Measurements from ENCODE around the gene ACAA1. TPM values are rescaled to one million over a fixed set of nuclear protein-coding genes. Genes with fewer than 3 reads are reported as not detected.
"Not testable (repeated sequence)": the region's sequence is repeated elsewhere in the genome, so short reads cannot be mapped to it uniquely, and the experiment has no call there.

Gene ACAA1
- total and polyA plus RNA-seq, 2 of the 13 experiments (the other 11 are each of a cell fraction or from before 2014, with no cell fraction given), result 60.8 to 188 TPM

- POLR2A ChIA-PET, result interaction anchor here (1.1 to 7.0 kb wide), 5 partner anchors 9 to 208 kb away, joined by 4 to 179 read pairs (median 4); partner anchors contain the start of gene OXSR1
- CTCF ChIA-PET (ENCODE audit: low intra/inter-chr PET ratio, low total read pairs); H3K27me3 ChIP-seq (ENCODE audit: control insufficient read depth in 1 of 2, insufficient read depth in 2 of 2, low read length in 2 of 2); BruUV-seq (replicated peaks); H3K9me3 ChIP-seq (ENCODE audit: low read length); ATAC-seq; FAIRE-seq; H4K20me1 ChIP-seq (ENCODE audit: insufficient read depth, low read length); DNase-seq (ENCODE audit: low spot score); H2AFZ ChIP-seq (ENCODE audit: low read length): not testable (repeated sequence)
- Histone ChIP-seq H3K9ac (ENCODE audit: insufficient read depth, low read depth, low read length) (peak overlapping the region; percentile 90), H3K27ac (ENCODE audit: extremely low read length, insufficient read depth, low read length) (peak overlapping the region; percentile 97), H3K4me1 (ENCODE audit: insufficient read depth, low read length) (peaks cover 67% of the 10 kb centered on the region), H3K4me3 (replicated peaks in 1 of 3; ENCODE audit: insufficient read depth in 1 of 3, low read depth in 2 of 3, low read length in 3 of 3) (peak overlapping the region; percentile 85 to 96 (median 89)), H3K4me2 (ENCODE audit: low read depth, low read length) (peak overlapping the region; percentile 90), H3K79me2 (ENCODE audit: insufficient read depth, low read length) (peaks cover 68% of the 10 kb centered on the region), H3K36me3 (replicated peaks in 1 of 2; ENCODE audit: control insufficient read depth in 1 of 2, insufficient read depth in 2 of 2, low read length in 2 of 2) (peaks cover 4 to 31% of the 10 kb centered on the region in 2 experiments)
- TF ChIP-seq ZNF652 (CRISPR knock-in tag; IDR thresholded peaks at IDR 0.05; ENCODE audit: borderline replicate concordance, low read depth) (peak; percentile 88), TOPORS (CRISPR knock-in tag; IDR thresholded peaks at IDR 0.05) (0 out of 2 replicates have a peak, but pooled peaks have one; percentile 9)
- in situ Hi-C loops (cut with HindIII; ENCODE audit: extremely low pct_ligation_motif_present, low pct_unique_long_range_greater_than_20kb), result loop anchor here (25.0 kb wide), 1 partner anchor 327 kb away; the partner anchor contains the start of gene ACVR2B
- 7% methylated on average over 9 of the region's 10 CpGs for WGBS (ENCODE audit: low lambda C conversion rate)
- intact Hi-C loops (cut with micrococcal nuclease; ENCODE audit: unreplicated experiment), result loop anchor here (2.0 to 10.0 kb wide), 2 partner anchors 109 to 131 kb away; no protein-coding TSS in a partner anchor
Observed at GRCh38 chr3:38135621-38136277, 1.2 kb downstream of the ACAA1 start.

- H3K9me3 ChIP-seq (ENCODE audit: low read length); H3K27me3 ChIP-seq (ENCODE audit: control insufficient read depth in 1 of 2, insufficient read depth in 2 of 2, low read length in 2 of 2); BruUV-seq (replicated peaks); ATAC-seq; H4K20me1 ChIP-seq (ENCODE audit: insufficient read depth, low read length); CTCF ChIA-PET (ENCODE audit: low intra/inter-chr PET ratio, low total read pairs); H2AFZ ChIP-seq (ENCODE audit: low read length); TF ChIP-seq NONO (IDR thresholded peaks at IDR 0.05): not testable (repeated sequence)
- 3% methylated on average over 9 of the region's 10 CpGs for WGBS (ENCODE audit: low lambda C conversion rate)
- Histone ChIP-seq H3K79me2 (ENCODE audit: insufficient read depth, low read length) (peaks cover 71% of the 10 kb centered on the region), H3K4me3 (replicated peaks in 1 of 3; ENCODE audit: insufficient read depth in 1 of 3, low read depth in 2 of 3, low read length in 3 of 3) (peak overlapping the region; percentile 85 to 96 (median 89)), H3K27ac (ENCODE audit: extremely low read length, insufficient read depth, low read length) (peak overlapping the region; percentile 97), H3K4me1 (ENCODE audit: insufficient read depth, low read length) (peaks cover 67% of the 10 kb centered on the region), H3K36me3 (replicated peaks in 1 of 2; ENCODE audit: control insufficient read depth in 1 of 2, insufficient read depth in 2 of 2, low read length in 2 of 2) (peaks cover 6 to 32% of the 10 kb centered on the region in 2 experiments), H3K9ac (ENCODE audit: insufficient read depth, low read depth, low read length) (peak overlapping the region; percentile 90), H3K4me2 (ENCODE audit: low read depth, low read length) (peak overlapping the region; percentile 90)
- POLR2A ChIA-PET, result interaction anchor here (1.5 to 6.9 kb wide), 6 partner anchors 8 to 321 kb away, joined by 6 to 87 read pairs (median 11); partner anchors contain the start of genes OXSR1 and XYLB
- FAIRE-seq (peak; percentile 67), DNase-seq (ENCODE audit: low spot score) (peak; percentile 70)
- in situ Hi-C loops (cut with HindIII; ENCODE audit: extremely low pct_ligation_motif_present, low pct_unique_long_range_greater_than_20kb) (loop anchor here (25.0 kb wide), 1 partner anchor 328 kb away; the partner anchor contains the start of gene ACVR2B), intact Hi-C loops (cut with micrococcal nuclease; ENCODE audit: unreplicated experiment) (loop anchor here (10.0 kb wide), 1 partner anchor 110 kb away; no protein-coding TSS in a partner anchor)
- peak; percentile 88 for TF ChIP-seq PPARG (CRISPR knock-in tag; conservative IDR thresholded peaks at IDR 0.05)
- peak; percentile 82 for TF ChIP-seq HNF1A (IDR thresholded peaks at IDR 0.05; ENCODE audit: low read depth)
- peak; percentile 76; the same call in 1 of the 2 replicates for TF ChIP-seq HNF1A (CRISPR knock-in tag; IDR thresholded peaks at IDR 0.05; ENCODE audit: borderline replicate concordance)
- TF ChIP-seq TFAP4 (IDR thresholded peaks at IDR 0.05; ENCODE audit: borderline replicate concordance, low read depth), result peak; percentile 38; the same call in 1 of the 2 replicates
- 0 out of 2 replicates have a peak, but pooled peaks have one; percentile 5 for TF ChIP-seq ZNF749 (CRISPR knock-in tag; IDR thresholded peaks at IDR 0.05; ENCODE audit: borderline replicate concordance)
- peak; percentile 40; the same call in 1 of the 2 replicates for TF ChIP-seq NONO (CRISPR knock-in tag; conservative IDR thresholded peaks at IDR 0.05)
- TF ChIP-seq SOX5 (CRISPR knock-in tag; IDR thresholded peaks at IDR 0.05; ENCODE audit: borderline replicate concordance), result peak; percentile 50
- TF ChIP-seq FOXO1 (CRISPR knock-in tag; IDR thresholded peaks at IDR 0.05), result peak; percentile 44; the same call in 1 of the 2 replicates
Observed at GRCh38 chr3:38134517-38135143, 2.3 kb downstream of the ACAA1 start.
